Hepatocyte (in vitro differentiated cells): Measurements from ENCODE around the gene LY86.

Experiments used
- EZH2phosphoT487 ChIP-seq: fragments of 200-600 bp; sonication (generic); IDR thresholded peaks from one replicate; pipeline ENCODE4 v1.6.1; 2018; ENCODE audit warnings: antibody characterized with exemption, mild to moderate bottlenecking, low read depth, moderate library complexity; ENCODE audit not compliant: unreplicated experiment, severe bottlenecking
- TF ChIP-seq, protein P1 (sequence below): fragments of 200-600 bp; sonication (generic); IDR thresholded peaks from 2 replicates; pipeline ENCODE4 v1.5.1; 2016; ENCODE audit warnings: antibody characterized with exemption, mild to moderate bottlenecking; ENCODE audit not compliant: poor library complexity

DNA sequence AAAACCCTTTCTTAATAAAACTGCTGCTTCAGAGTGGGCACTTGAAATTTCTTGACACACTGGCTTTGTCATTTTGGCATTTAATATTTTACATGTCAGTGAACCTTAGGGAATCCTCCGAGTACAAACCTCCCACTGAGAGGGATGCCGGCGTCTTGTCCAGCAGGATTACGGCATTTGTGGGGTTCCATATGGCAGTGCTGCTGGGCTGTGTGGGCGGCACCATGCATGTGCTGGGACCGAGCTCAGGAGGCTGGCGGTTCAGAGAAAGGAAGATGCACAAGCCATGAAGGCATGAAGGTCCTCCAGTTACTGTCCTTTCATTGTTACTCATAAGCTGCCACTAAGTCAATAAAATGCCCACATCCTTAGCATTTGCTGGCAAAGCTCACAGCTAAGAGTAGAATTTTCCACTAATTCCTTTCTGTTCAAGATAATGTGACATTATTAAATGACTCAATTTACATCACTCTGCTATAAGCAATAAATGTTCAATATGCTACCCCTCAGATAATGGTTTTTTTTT lies 61.4 kb downstream of the LY86 start:
- TF ChIP-seq, protein P1, sequence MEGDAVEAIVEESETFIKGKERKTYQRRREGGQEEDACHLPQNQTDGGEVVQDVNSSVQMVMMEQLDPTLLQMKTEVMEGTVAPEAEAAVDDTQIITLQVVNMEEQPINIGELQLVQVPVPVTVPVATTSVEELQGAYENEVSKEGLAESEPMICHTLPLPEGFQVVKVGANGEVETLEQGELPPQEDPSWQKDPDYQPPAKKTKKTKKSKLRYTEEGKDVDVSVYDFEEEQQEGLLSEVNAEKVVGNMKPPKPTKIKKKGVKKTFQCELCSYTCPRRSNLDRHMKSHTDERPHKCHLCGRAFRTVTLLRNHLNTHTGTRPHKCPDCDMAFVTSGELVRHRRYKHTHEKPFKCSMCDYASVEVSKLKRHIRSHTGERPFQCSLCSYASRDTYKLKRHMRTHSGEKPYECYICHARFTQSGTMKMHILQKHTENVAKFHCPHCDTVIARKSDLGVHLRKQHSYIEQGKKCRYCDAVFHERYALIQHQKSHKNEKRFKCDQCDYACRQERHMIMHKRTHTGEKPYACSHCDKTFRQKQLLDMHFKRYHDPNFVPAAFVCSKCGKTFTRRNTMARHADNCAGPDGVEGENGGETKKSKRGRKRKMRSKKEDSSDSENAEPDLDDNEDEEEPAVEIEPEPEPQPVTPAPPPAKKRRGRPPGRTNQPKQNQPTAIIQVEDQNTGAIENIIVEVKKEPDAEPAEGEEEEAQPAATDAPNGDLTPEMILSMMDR: no peak
- no peak for TF ChIP-seq EZH2phosphoT487
